NCI-H524 (cell line): ENCODE data around the gene AP1G1.
"Not testable (repeated sequence)": the region's sequence is repeated elsewhere in the genome, so short reads cannot be mapped to it uniquely, and the experiment has no call there.

Source experiments
- DNase-seq, 2 experiments: peaks; one replicate each; lab custom pipeline; 2025; lab: John Stamatoyannopoulos, UW

Gene AP1G1

GRCh38 chr16:71808593-71809459 lies at the start of gene AP1G1:
Gene AP1G1, minus strand, starts transcription at chr16:71808834. Its CDS starts 19,355 bp downstream, at chr16:71789479.
- DNase-seq: peak; percentile 90 to 96

- no peak for DNase-seq
Measured at GRCh38 chr16:71855937-71856662, 47.5 kb upstream of the AP1G1 start.

DNA sequence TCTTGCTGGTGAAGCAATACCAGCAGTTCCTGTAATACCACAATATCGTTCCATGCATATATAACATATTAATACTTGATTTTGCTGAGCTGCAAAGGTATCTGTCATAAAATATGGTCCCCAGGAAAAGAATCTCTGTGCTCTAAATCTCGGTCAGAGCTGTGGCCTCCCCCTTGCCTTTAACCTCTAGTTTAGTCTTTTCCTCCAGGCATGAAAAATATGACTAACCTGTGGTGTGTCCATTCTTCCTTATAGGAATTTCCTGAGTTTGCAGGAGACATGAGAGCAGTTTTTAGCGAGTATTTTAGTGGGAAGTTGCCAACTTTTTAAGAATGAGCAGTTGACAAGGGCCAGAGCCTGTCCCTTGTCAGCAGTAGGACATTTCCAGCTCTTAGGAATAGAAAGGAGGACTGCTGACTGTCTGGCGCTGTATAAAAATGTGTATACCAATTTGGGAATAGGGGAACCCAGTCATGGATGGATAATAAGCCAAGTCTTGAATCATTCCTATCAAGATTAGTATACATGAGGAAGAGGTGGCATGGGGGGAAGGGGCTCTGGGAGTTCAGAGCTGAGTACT lies 45.8 kb upstream of the AP1G1 start:
- no peak for DNase-seq

DNA sequence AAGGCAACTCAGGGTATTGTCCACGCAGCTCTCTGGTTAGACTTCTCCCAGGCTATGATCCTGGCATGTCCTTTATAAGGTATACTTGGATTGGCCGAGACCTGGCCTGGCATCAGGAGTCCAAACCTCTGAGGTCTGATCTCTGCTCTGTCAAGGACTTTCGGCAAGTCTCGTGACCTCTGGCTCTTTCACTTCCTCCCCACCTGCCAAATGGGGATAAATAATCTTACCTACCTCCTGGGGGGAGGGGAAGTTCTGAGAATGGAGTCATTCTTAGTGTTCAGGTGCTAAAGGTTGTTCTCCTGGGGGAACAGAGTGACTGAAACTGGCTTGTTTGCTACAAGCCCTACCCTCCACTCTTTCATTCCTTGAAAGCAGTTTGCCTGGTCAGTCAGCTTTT lies 44.8 kb upstream of the AP1G1 start:
- no peak for DNase-seq

DNA sequence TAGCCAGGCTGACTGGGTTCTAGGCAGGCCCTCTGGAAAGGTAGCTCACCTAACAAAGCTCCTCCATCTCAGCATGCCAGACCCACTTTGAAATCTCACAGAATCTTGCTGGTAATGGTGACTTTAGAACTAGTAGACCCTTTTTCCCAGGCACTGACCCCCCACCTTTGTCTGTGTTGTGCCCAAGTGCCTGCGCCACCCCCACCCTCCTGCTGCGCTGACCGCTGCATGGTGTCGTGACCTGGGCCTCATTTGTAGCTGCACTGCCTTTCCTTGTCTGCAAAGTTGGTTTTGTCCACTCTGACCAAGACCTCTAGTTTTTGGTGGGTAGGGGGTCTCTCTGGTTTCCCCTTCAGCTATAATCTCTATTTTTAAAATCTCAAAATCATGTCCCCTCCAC lies 43.9 kb upstream of the AP1G1 start:
- no peak for DNase-seq

- DNase-seq: no peak
Measured at GRCh38 chr16:71852158-71852557, 43.5 kb upstream of the AP1G1 start.

DNA sequence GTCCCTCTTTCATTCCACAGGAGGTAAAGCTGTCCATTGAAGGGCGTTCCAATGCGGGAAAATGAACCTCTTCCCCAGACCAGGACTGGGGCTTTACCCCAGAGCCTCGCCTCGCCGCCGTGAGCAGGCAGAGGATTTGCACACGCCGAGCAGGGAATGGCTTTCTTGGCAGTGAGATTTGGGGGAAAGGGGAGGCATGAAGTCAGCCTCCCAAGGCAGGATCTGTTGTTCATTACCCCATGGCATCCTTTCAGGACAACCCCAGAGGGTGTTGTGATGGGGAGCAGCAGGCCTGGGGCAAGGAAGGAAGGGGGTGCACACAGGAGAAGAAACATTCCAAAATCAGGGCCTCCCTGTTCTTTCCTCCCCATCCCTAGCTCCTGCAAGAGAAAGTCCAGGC lies 43.1 kb upstream of the AP1G1 start:
- no peak for DNase-seq

DNA sequence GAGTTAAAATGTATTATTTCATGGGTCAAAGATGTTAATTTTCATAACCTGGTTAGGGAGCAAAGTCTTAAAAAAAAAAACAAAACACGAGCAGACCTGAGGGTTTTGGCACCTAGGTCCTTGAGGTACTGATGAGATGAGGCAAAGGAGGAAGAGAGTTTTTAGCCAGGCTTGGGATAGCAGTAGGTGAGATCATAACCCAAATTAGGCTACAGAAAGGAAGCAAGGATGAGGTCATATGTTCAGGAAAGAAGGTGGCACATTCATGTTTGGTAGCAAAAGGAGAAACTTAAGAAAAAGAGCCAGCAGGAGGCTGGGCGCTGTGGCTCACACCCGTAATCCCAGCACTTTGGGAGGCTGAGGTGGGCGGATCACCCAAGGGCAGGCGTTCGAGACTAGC lies 40.0 kb upstream of the AP1G1 start:
- DNase-seq: no peak

DNA sequence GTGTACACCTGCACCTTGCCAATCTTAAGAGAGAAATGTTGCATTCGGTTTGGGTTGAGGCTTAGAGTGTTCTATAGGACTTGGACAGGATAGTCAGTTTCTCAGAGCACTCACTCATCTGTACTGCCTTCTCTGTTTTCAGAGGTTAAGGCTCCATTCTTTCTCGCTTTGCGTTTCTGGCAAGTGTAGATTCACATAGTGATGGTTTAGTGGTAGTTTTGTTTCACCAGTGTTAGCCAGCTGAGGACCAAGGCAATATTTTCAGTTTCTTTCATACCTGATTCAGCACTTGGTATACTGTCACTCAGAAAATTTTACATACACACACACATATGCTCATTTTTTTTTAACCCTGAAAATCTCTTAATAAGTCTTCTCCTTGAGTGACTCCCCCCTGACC lies 38.5 kb upstream of the AP1G1 start:
- DNase-seq: no peak

DNA sequence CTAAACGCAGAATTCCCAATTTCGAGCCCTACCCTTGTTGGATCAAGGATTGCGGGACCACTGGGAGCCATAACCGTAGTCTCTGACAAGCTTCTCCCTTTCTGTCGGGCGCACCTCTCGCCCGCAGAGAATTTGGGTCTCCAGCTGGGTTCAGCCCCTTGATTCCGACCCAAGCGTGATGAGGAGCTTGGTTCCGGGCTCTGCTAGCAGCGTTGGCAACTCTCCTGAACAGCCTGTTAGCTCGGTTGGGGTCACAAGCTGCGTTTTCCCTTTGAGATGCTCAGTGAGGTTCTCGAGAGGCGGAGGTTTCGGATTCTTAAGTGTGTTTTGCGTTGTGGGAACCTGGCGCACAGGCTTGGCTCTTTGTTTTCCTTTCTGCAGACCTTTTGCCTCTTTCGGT lies 37.8 kb upstream of the AP1G1 start:
- no peak for DNase-seq

- DNase-seq: peak; percentile 85 to 94
Measured at GRCh38 chr16:71845639-71846430, 37.2 kb upstream of the AP1G1 start, which contains the start of gene ATXN1L. Gene ATXN1L, plus strand, starts transcription at chr16:71845976. Its CDS starts 3,765 bp downstream, at chr16:71849741.

- DNase-seq: no peak
Measured at GRCh38 chr16:71843572-71843971, 34.9 kb upstream of the AP1G1 start.

DNA sequence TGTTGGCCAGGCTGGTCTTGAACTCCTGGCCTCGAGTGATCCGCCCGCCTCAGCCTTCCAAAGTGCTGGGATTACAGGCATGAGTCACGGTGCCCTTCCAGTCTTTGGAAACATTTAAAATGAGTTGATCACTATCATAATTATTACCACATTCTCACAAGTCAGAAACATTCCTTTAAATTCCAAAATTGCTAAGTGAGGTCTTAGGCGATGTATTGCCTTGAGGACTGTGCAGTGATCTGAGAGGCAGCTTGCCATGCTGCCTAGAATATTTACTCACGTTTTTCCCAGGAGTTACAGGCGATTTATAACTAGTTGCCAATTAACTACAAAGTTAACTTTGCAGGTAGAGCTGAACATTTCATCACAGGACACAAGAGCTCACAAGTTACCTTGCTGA lies 31.4 kb upstream of the AP1G1 start:
- DNase-seq: no peak

DNA sequence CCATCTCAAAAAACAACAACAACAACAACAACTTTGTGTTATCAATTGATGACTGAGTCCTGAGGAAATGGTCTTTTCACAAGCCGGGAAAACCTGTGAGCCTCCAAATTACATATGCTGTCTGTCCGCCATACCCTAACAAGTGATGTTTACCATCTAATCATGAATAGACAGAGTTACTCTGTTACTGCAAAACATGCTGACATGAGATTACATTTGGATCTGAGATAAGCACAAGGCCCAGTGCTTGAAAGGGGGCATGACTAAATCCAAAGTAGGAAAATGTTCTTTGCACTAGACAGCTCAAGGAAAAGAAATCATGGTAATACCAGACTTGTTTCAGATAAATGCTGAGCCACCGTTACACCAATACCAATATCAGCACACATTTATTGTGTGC lies 28.5 kb upstream of the AP1G1 start:
- DNase-seq: no peak

DNA sequence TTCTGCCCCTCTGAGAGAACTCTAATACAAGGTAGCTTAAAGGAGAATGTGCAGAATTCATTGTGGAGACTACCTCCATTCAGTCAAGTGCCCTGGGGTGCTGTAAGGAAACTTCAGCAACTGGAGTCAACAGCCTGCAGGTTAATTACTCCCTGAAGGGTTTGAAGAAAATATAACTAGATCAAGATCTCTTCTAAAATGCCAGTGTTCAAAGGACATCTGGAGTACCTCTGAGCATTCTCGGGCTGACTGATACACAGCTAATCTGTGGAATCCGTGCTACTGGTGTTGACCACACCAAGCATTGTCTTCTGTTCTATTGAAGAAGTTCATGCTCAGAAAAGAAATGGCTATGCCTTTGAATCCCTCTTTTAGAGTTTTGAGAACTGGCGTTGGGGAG lies 25.7 kb upstream of the AP1G1 start:
- no peak for DNase-seq

DNA sequence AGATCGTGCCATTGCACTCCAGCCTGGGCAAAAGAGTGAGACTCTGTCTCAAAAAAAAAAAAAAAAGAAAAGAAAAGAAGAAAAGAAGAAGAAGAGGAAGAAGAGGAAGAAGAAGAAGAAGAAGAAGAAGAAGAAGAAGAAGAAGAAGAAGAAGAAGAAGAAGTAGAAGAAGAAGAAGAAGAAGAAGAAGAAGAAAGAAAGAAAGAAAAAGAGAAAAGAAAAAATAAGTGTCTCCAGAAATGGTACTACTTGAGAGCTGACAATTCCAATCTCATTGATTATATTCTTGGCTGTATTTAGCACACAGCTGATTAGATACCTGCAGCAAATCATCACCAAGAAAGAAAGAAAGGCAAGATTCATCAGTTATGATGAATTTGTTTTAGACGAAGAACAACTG lies 23.5 kb upstream of the AP1G1 start:
- not testable (repeated sequence) for DNase-seq

DNA sequence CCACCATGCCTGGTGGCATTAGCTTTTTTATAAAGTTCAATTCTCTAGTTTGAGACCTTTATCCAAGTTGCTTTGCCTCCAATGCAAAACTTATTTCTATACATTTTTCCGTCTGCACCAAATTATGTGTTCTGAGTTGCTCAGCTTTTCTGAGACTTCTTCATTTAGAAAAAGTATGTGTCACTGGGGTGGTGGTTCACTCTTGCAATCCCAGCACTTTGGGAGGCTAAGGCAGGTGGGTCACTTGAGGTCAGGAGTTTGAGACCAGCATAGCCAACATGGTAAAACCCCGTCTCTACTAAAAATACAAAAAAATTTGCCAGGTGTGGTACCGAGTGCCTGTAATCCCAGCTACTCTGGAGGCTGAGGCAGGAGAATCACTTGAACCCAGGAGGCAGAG lies 23.1 kb upstream of the AP1G1 start:
- not testable (repeated sequence) for DNase-seq

GRCh38 chr16:71830359-71830758 lies 21.7 kb upstream of the AP1G1 start:
- no peak for DNase-seq

GRCh38 chr16:71826533-71827017 lies 17.9 kb upstream of the AP1G1 start:
- DNase-seq: no peak

GRCh38 chr16:71817155-71817500 lies 8.5 kb upstream of the AP1G1 start:
- DNase-seq: not testable (repeated sequence)

- DNase-seq: no peak
Measured at GRCh38 chr16:71811261-71811803, 2.7 kb upstream of the AP1G1 start.

- DNase-seq: not testable (repeated sequence)
Measured at GRCh38 chr16:71810155-71810530, 1.5 kb upstream of the AP1G1 start.
